Astrocyte (in vitro differentiated cells and primary cell): ENCODE measurements around the gene CDH9. TPM values are rescaled to one million over a fixed set of nuclear protein-coding genes. Genes with fewer than 3 reads are reported as not detected.
A peak's percentile ranks its signal among the peaks of the same experiment; 100 is the strongest.

Source experiments
- DNase-seq: peaks from one replicate; pipeline ENCODE4 v3.0.0-alpha.2; 2010; ENCODE audit warnings: low read depth
- FAIRE-seq: peaks from 2 replicates; lab custom pipeline; 2011; peaks lifted over from hg19 to GRCh38; lab: Jason Lieb, UNC
- H2AFZ ChIP-seq: 2 replicates; pipeline ENCODE4 v1.6.0; 2012; ENCODE audit warnings: low read depth, low read length, inconsistent platforms
- H3K27ac ChIP-seq: 2 replicates; pipeline ENCODE4 v1.5.1; 2011; ENCODE audit warnings: low read depth, low read length, inconsistent platforms
- H3K27me3 ChIP-seq: 2 replicates; pipeline ENCODE4 v1.6.0; 2011; ENCODE audit warnings: low read length, inconsistent platforms; ENCODE audit not compliant: insufficient read depth
- H3K36me3 ChIP-seq: 2 replicates; pipeline ENCODE4 v1.5.1; 2011; ENCODE audit warnings: low read length, inconsistent platforms; ENCODE audit not compliant: insufficient read depth
- H3K4me1 ChIP-seq: 2 replicates; pipeline ENCODE4 v1.5.1; 2011; ENCODE audit warnings: low read length, inconsistent platforms; ENCODE audit not compliant: insufficient read depth
- H3K4me2 ChIP-seq: 2 replicates; pipeline ENCODE4 v1.6.0; 2012; ENCODE audit warnings: low read length, inconsistent platforms
- H3K4me3 ChIP-seq: 2 replicates; pipeline ENCODE4 v1.5.1; 2011; ENCODE audit warnings: low read depth, mild to moderate bottlenecking, low read length, inconsistent platforms; ENCODE audit not compliant: insufficient read depth
- H3K79me2 ChIP-seq: 2 replicates; pipeline ENCODE4 v1.6.0; 2012; ENCODE audit warnings: mild to moderate bottlenecking, low read length, inconsistent platforms; ENCODE audit not compliant: insufficient read depth
- H3K9ac ChIP-seq: 2 replicates; pipeline ENCODE4 v1.6.0; 2012; ENCODE audit warnings: mild to moderate bottlenecking, low read length, inconsistent platforms
- H3K9me3 ChIP-seq: 2 replicates; pipeline ENCODE4 v1.5.1; 2012; ENCODE audit warnings: low read depth, mild to moderate bottlenecking, low read length, inconsistent platforms; ENCODE audit not compliant: insufficient read depth
- H4K20me1 ChIP-seq: 2 replicates; pipeline ENCODE4 v1.6.0; 2012; ENCODE audit warnings: low read length, inconsistent platforms; ENCODE audit not compliant: insufficient read depth
- H3K27ac Mint-ChIP-seq: one replicate; pipeline ENCODE4 v1.8.0; 2021; ENCODE audit warnings: mild to moderate bottlenecking, mixed read lengths; ENCODE audit not compliant: unreplicated experiment
- H3K27me3 Mint-ChIP-seq: one replicate; pipeline ENCODE4 v1.8.0; 2021; ENCODE audit warnings: low read depth, mixed read lengths; ENCODE audit not compliant: unreplicated experiment
- H3K36me3 Mint-ChIP-seq: one replicate; pipeline ENCODE4 v1.8.0; 2021; ENCODE audit warnings: low read depth, mixed read lengths; ENCODE audit not compliant: unreplicated experiment
- H3K4me1 Mint-ChIP-seq: one replicate; pipeline ENCODE4 v1.8.0; 2021; ENCODE audit warnings: low read depth, mixed read lengths; ENCODE audit not compliant: unreplicated experiment
- H3K4me3 Mint-ChIP-seq: one replicate; pipeline ENCODE4 v1.8.0; 2021; ENCODE audit warnings: mild to moderate bottlenecking, moderate library complexity, mixed read lengths; ENCODE audit not compliant: unreplicated experiment
- H3K9me3 Mint-ChIP-seq: one replicate; pipeline ENCODE4 v1.8.0; 2021; ENCODE audit warnings: mild to moderate bottlenecking, mixed read lengths; ENCODE audit not compliant: unreplicated experiment
- CTCF ChIP-seq: IDR thresholded peaks from 2 replicates; pipeline ENCODE4 v1.5.1; 2011; ENCODE audit warnings: low read depth, mild to moderate bottlenecking, inconsistent platforms, low read length, moderate library complexity; ENCODE audit not compliant: insufficient read depth
- EZH2 ChIP-seq: IDR thresholded peaks from 2 replicates; pipeline ENCODE4 v1.6.1; 2012; ENCODE audit warnings: mild to moderate bottlenecking, low read length, inconsistent platforms; ENCODE audit not compliant: insufficient read depth
- total RNA-seq: library from RNA; stranded (reverse); gene quantifications from 2 replicates; pipeline ENCODE4 v1.2.1, GENCODE V29; 2021

Gene CDH9
- total RNA-seq, 1 donor from 2014 or later = not detected

GRCh38 chr5:27010646-27011045 is 27.7 kb downstream of the CDH9 start:
- H3K79me2 ChIP-seq = no peaks in the 10 kb centered on the region
- DNase-seq = peak; percentile 17
- H3K4me3 Mint-ChIP-seq = no peak overlapping the region
- H3K4me1 Mint-ChIP-seq = no peaks in the 10 kb centered on the region
- no peak overlapping the region for H3K9ac ChIP-seq
- no peaks in the 10 kb centered on the region for H3K4me1 ChIP-seq
- H3K9me3 ChIP-seq = no peaks in the 10 kb centered on the region
- H3K27ac ChIP-seq = no peak overlapping the region
- H3K9me3 Mint-ChIP-seq = no peaks in the 10 kb centered on the region
- H3K4me3 ChIP-seq = no peak overlapping the region
- no peaks in the 10 kb centered on the region for H4K20me1 ChIP-seq
- H3K27ac Mint-ChIP-seq = no peak overlapping the region
- no peaks in the 10 kb centered on the region for H3K27me3 ChIP-seq
- H2AFZ ChIP-seq = no peak overlapping the region
- TF ChIP-seq CTCF (no peak), EZH2 (no peak)
- H3K4me2 ChIP-seq = no peak overlapping the region
- no peaks in the 10 kb centered on the region for H3K36me3 Mint-ChIP-seq
- H3K27me3 Mint-ChIP-seq = no peaks in the 10 kb centered on the region
- FAIRE-seq = no peak
- H3K36me3 ChIP-seq = no peaks in the 10 kb centered on the region

GRCh38 chr5:27009540-27009915 is 28.9 kb downstream of the CDH9 start:
- Histone ChIP-seq H3K27me3 (no peaks in the 10 kb centered on the region), H3K9ac (no peak overlapping the region), H2AFZ (no peak overlapping the region), H3K27ac (no peak overlapping the region), H3K9me3 (no peaks in the 10 kb centered on the region), H4K20me1 (no peaks in the 10 kb centered on the region), H3K4me3 (no peak overlapping the region), H3K4me1 (no peaks in the 10 kb centered on the region), H3K79me2 (no peaks in the 10 kb centered on the region), H3K4me2 (no peak overlapping the region), H3K36me3 (no peaks in the 10 kb centered on the region)
- FAIRE-seq = no peak
- H3K9me3 Mint-ChIP-seq = no peaks in the 10 kb centered on the region
- no peak for TF ChIP-seq EZH2
- TF ChIP-seq CTCF = no peak
- no peak overlapping the region for H3K4me3 Mint-ChIP-seq
- H3K27ac Mint-ChIP-seq = no peak overlapping the region
- H3K27me3 Mint-ChIP-seq = no peaks in the 10 kb centered on the region
- no peak for DNase-seq
- H3K36me3 Mint-ChIP-seq = no peaks in the 10 kb centered on the region
- H3K4me1 Mint-ChIP-seq = no peaks in the 10 kb centered on the region

- Histone ChIP-seq H4K20me1 (no peaks in the 10 kb centered on the region), H3K4me2 (no peak overlapping the region), H3K4me1 (no peaks in the 10 kb centered on the region), H3K27me3 (no peaks in the 10 kb centered on the region), H2AFZ (no peak overlapping the region), H3K4me3 (no peak overlapping the region), H3K9me3 (no peaks in the 10 kb centered on the region), H3K79me2 (no peaks in the 10 kb centered on the region), H3K9ac (no peak overlapping the region), H3K36me3 (no peaks in the 10 kb centered on the region), H3K27ac (no peak overlapping the region)
- Mint-ChIP-seq H3K9me3 (no peaks in the 10 kb centered on the region), H3K27ac (no peak overlapping the region), H3K36me3 (no peaks in the 10 kb centered on the region), H3K4me1 (no peaks in the 10 kb centered on the region), H3K27me3 (no peaks in the 10 kb centered on the region), H3K4me3 (no peak overlapping the region)
- no peak for TF ChIP-seq CTCF
- no peak for TF ChIP-seq EZH2
- DNase-seq (no peak), FAIRE-seq (no peak)
Observed at GRCh38 chr5:27008604-27009539, 29.5 kb downstream of the CDH9 start.
